HG03175 (cell line): ENCODE data around the gene FBXW11.

Experiments used
- ATAC-seq: cut with Tn5 transposase; IDR thresholded peaks from one replicate; pipeline ENCODE4 v1.9.1; 2021; ENCODE audit warnings: mild to moderate bottlenecking, moderate library complexity; ENCODE audit not compliant: unreplicated experiment

Gene FBXW11

DNA sequence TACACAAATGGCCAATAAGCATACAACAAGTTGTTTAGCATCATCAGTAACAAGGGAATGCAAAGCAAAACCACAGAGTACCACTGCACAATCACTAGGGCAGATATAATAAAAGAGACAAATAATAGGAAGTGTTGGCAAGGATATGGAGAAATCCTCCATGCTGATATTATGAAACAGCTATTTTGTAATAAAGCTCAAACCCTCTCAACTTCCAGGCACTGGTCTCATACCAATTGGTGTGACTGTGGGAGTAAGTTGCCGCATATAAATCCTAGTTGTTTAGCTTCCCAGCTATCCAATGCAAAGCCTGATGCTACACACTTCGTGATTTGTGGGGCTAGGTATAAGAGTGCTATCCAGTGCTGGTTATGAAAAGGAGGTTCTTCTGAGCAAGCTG is 132.2 kb downstream of the FBXW11 start:
- ATAC-seq, result no peak

- no peak for ATAC-seq
Observed at GRCh38 chr5:171872666-171873065, 133.8 kb downstream of the FBXW11 start.

DNA sequence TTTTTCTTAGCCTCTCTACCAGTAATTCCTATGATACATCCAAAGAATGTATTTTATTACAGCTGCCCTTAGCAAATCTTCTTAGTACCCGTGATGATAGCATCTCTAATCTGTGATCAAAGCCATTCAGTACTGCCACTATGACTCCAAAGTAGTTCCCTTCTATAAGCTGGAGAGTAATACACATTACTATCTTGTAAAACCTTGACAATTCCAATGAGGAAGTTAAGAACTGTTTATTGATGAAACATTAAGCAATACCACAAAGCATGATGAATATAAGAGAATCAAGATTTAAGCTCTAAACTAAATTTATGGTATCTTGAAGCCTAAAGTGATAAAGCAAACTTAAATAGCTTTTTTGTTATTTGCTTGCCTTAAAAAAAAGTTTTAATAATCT is 134.7 kb downstream of the FBXW11 start:
- no peak for ATAC-seq

GRCh38 chr5:171869956-171870355 is 136.5 kb downstream of the FBXW11 start:
- ATAC-seq, result no peak

DNA sequence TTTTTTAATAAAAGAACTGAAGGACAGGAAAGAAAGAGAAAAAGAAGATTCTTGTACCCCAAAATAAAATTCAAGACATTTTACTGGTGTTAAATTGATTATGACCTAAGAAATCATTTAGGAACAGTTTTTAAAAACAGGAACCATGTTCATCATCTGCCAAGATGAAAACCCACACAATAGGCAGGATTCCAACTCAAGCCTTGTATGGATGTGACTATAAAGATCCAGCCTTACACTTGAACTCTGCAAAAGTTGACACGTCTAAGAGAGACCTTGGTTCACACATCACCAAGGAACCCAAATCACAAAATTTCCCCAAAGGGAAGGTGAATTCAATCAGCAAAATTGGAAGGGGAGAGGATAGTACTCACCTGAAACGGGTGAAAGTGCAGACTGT is 138.2 kb downstream of the FBXW11 start:
- ATAC-seq, result no peak

DNA sequence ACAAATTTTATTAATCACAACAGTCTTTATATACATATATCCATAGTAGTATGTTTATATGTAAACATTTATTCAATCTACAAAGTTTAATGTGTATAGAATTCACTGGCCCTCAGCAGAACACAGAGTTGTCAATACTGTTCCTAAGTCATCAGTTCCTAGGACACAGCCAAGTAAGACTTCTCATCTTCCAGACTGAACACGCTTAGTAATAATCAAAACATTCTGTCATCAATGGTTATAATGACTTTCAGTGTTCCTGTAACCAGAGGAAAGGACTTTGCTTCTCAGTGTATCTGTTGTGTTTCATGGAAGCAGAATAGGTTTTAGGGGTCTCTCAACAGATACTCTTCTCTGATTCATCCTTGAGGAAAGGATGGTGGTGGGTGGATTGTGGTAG is 138.7 kb downstream of the FBXW11 start:
- ATAC-seq, result no peak

DNA sequence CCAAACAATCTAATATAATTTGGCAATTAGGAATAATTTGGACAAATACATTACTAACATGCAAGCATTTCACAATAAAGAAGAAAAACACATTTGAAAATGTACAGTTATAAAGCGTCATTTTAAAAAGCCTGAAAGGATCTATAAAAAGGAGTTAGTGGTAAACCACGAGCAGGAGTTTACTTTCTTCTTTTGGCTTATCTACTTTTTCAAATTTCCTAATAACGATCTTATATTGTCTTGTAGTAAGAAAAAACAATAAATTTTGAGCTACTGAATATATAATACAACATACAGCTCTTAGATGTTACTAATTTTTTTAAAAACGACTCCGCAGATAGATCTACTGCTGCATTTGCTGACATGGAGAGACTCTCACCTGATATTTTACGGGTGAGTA is 141.0 kb downstream of the FBXW11 start:
- ATAC-seq, result no peak

DNA sequence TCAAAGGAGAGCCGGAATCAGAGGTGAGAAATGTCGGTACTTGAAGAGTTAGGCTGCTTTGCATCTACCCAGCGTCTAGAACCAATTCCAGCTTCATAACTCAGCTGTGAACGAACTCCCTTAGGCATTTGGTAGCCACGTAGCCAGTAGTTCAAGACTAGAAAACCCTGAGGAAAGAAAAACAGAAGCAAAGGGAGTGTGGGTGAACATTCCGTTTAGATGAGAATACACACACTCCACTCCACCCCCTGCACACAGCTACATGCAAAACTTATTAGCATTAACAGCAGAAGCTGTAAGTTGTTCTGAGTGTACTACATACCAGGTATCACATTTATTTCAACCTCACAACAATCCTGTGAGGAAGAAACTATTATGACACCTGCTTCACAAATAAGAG is 142.5 kb downstream of the FBXW11 start:
- ATAC-seq, result no peak

GRCh38 chr5:171862624-171863023 is 143.8 kb downstream of the FBXW11 start:
- no peak for ATAC-seq

GRCh38 chr5:171861381-171861780 is 145.1 kb downstream of the FBXW11 start:
- ATAC-seq, result no peak

DNA sequence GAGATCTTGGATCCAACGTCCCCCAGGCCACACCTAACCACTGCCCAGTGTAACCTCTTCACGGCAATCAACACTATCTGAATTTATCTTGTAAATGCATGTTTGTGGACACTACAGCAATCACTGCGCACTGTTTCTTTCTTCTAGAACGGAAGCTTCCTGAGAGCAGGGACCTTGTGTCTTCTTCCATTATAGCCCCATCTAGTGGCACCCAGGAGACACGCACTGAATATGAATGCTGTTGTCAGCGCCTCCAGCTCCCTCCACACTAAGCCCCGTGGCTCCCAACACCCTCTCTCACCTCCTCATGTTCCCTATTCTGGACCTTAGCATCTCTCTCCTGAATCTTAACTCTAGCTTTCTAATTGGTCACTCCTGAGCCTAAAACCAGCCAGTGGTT is 148.1 kb downstream of the FBXW11 start:
- ATAC-seq, result no peak

DNA sequence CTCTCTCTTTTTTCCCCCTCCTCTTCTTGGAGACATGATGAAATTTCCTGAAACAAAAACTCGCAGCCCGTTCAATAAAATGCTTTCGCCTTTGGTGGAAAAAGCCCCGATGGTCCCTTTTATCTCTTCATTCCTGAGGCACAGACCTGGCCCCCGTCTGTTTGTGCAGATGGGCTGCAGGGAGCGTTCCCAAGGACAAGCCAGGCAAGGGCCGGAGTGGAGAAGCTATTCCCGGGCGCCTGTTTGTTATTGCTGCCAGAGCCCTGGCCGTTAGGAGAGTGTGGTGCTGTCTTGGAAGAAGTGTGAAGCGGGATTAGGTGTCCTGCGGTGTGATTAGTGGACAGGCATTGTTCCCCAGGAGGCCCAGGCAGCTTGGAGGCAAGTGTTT is 149.0 kb downstream of the FBXW11 start:
- no peak for ATAC-seq

- ATAC-seq, result no peak
Observed at GRCh38 chr5:171855798-171856763, 150.4 kb downstream of the FBXW11 start.

GRCh38 chr5:171855265-171855664 is 151.2 kb downstream of the FBXW11 start:
- ATAC-seq, result no peak

- no peak for ATAC-seq
Observed at GRCh38 chr5:171852255-171852681, 154.2 kb downstream of the FBXW11 start.

DNA sequence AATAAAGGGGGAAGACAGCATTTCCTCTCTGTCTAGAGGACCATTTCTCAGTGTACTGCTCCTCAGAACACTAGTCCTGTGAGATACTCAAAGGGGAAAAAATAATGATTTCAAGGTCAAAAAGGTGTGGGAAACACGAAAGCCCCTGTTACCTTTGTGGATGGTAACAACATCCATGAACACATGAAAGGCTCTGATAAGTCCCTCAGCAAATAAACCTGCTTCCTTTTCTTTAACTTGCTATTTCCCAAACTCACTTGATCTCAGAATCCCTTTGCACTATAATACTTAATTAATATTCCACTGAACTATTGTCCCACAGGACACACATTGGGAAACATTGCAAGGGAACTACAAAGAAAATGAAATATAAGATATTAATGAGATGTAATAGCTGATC is 155.2 kb downstream of the FBXW11 start:
- no peak for ATAC-seq

- no peak for ATAC-seq
Observed at GRCh38 chr5:171850324-171850947, 156.0 kb downstream of the FBXW11 start.

DNA sequence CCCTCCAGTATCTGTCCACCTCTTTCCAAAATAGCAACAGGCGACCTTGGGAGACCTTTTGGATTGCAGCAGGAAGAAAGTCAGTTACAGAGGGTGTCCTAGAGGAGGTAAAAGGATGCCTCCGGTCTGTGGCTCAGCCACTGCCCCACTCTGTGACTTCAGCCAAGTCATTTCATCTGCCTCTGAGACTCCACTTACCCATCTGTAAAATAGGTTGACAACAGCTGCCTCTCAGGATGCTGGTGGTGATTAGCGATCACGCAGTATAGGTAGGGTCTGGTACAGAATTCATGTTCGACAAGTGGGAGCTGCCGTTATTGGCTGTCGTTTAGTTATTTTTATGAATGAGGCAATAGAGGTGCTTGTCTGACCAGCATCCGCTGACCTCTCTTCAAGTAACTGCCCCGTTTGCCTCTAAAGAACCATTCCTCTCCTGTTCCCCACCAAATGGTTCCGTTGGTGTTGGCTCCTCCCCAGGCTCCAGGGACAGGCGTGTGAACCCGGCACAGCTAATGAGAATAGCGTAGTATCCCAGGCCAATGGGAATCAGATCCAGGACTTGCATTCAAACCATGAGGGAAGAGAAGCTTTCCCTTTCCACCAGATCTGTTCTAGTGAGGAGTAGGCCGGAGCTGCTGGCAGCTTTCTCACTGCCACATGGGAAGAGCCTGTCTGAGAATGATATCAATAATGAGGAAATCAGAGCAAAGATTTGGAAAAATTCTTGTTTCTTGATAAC is 156.7 kb downstream of the FBXW11 start:
- ATAC-seq, result no peak

DNA sequence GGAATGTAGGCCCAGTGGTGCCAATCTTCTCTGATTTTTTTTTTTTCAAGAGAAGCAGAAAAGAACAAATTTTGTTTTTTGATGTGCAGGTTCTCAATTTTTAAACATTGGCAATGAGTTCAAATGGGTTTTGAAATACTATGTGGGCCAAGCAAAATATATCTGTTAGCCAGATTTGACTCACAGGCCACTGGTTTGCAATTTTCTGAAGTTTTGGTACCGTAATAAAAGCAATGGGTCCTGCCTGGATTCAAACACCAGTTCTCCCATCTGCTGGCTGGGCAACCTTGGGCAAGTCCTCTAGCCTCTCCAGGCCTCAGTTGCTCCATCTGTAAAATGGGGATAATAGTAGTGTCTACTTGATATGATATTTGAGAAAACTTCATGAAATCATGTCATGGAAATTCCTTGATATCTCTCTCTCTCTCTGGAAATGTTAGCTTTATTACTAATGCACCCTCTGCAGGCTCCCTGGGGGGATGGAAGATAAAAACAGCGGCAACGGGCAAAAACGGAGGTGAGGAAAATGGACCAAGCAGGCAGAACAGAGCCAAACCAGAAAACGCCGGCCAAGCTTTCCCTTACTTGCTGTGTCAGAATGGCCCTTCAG is 157.4 kb downstream of the FBXW11 start:
- no peak for ATAC-seq

GRCh38 chr5:171848486-171848885 is 158.0 kb downstream of the FBXW11 start:
- ATAC-seq, result no peak

DNA sequence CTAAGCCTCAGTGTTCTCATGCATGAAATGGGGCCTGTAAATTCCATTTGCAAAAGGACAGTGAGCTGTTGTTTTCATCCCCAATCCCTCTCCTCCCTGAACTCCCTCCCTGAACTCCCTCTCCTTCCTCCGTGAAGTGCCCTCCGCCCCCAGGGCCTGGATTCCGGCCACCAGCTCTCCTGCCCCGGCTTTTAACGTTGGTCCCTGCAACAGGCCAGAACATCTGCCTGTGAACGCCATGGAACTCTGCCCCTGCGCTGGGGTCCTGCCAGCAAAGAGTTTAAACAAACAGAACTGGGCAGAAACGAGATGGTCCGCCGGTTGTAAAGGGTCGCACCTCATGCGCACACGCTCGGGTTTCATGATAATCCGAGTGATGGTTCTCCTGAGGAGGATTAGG is 158.4 kb downstream of the FBXW11 start:
- no peak for ATAC-seq
